Gastrocnemius medialis (tissue), 4 donors: ENCODE results near the gene CFAP53.

Source experiments
- POLR2A ChIP-seq, 2 donors: fragments of 450-650 bp; IDR thresholded peaks; one replicate each; pipeline ENCODE4 v1.6.1; 2017; ENCODE audit warnings: antibody characterized with exemption in 2 of 2, mild to moderate bottlenecking in 2 of 2, moderate library complexity in 2 of 2
- TF ChIP-seq, protein P1 (sequence below), 5 experiments: fragments of 450-650 bp in 3 of 5; fragments of 200-600 bp in 2 of 5; sonication (generic) in 2 of 5; IDR thresholded peaks in 4 of 5; conservative IDR thresholded peaks in 1 of 5; 1 replicate in 4 of 5; 2 replicates in 1 of 5; pipeline ENCODE4 v1.5.1; 2016 to 2019; ENCODE audit warnings: antibody characterized with exemption in 5 of 5, mild to moderate bottlenecking in 3 of 5, moderate library complexity in 3 of 5

DNA sequence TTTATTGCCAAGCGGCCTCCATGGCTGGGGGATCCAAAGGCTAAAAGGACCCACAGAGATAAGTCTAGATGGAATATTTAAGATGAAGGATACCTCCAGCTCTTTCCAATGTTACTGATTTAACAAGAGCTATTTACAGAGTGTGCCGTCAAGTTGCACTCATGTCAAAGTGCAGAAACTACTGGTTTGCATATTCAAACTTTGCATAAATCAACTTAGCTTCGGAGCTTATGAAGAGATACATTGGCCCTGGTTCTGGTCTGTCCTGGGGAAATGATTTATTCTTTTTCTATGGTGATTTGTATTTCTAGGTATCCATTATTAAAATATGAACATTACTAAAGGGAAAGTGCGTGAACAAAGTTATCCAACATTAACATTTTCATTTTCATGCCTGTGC, 57.0 kb downstream of the CFAP53 start:
- no peak for TF ChIP-seq POLR2A (IDR thresholded peaks at IDR 0.05)
- TF ChIP-seq, protein P1, sequence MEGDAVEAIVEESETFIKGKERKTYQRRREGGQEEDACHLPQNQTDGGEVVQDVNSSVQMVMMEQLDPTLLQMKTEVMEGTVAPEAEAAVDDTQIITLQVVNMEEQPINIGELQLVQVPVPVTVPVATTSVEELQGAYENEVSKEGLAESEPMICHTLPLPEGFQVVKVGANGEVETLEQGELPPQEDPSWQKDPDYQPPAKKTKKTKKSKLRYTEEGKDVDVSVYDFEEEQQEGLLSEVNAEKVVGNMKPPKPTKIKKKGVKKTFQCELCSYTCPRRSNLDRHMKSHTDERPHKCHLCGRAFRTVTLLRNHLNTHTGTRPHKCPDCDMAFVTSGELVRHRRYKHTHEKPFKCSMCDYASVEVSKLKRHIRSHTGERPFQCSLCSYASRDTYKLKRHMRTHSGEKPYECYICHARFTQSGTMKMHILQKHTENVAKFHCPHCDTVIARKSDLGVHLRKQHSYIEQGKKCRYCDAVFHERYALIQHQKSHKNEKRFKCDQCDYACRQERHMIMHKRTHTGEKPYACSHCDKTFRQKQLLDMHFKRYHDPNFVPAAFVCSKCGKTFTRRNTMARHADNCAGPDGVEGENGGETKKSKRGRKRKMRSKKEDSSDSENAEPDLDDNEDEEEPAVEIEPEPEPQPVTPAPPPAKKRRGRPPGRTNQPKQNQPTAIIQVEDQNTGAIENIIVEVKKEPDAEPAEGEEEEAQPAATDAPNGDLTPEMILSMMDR (IDR thresholded peaks at IDR 0.05 in 4 of 5, conservative IDR thresholded peaks at IDR 0.05 in 1 of 5), result no peak
